ENCODE results near the gene PSAT1. TPM values are rescaled to one million over a fixed set of nuclear protein-coding genes. Genes with fewer than 3 reads are reported as not detected.
"Not testable (repeated sequence)": the region's sequence is repeated elsewhere in the genome, so short reads cannot be mapped to it uniquely, and the experiment has no call there.

Gene PSAT1
- total and polyA plus RNA-seq, 3 donors from 2014 or later = 29.6 to 44.8 (median 39.9) TPM

DNA sequence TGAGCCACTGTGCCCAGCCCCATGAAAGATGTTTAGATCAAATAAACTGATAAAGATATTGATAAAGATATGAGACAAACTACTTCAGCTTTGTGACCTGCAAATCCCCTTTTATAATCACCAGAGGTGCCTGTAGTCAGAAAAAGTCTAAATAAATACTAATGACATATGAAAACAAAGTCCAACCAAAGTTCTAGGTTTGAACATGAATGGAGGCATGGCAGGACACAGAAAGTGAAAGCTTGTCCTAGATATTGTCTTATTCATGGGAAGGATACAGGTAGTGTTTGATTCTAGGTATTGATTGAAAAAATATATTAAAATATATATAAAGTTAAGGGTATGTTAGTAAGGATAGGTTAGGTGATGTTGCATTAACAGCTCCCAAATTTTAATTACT, 24.6 kb upstream of the PSAT1 start:
- Histone ChIP-seq H3K4me1 (no peaks in the 10 kb centered on the region), H3K27ac (no peak overlapping the region), H3K9me3 (no peaks in the 10 kb centered on the region), H3K36me3 (ENCODE audit: low read depth, missing control alignments) (no peaks in the 10 kb centered on the region), H3K27me3 (no peaks in the 10 kb centered on the region), H3K4me3 (no peak overlapping the region)
- no peak for TF ChIP-seq POLR2A (IDR thresholded peaks at IDR 0.05)
- TF ChIP-seq, protein P1, sequence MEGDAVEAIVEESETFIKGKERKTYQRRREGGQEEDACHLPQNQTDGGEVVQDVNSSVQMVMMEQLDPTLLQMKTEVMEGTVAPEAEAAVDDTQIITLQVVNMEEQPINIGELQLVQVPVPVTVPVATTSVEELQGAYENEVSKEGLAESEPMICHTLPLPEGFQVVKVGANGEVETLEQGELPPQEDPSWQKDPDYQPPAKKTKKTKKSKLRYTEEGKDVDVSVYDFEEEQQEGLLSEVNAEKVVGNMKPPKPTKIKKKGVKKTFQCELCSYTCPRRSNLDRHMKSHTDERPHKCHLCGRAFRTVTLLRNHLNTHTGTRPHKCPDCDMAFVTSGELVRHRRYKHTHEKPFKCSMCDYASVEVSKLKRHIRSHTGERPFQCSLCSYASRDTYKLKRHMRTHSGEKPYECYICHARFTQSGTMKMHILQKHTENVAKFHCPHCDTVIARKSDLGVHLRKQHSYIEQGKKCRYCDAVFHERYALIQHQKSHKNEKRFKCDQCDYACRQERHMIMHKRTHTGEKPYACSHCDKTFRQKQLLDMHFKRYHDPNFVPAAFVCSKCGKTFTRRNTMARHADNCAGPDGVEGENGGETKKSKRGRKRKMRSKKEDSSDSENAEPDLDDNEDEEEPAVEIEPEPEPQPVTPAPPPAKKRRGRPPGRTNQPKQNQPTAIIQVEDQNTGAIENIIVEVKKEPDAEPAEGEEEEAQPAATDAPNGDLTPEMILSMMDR (IDR thresholded peaks at IDR 0.05) = no peak
- intact Hi-C loops (cut with DNase I; ENCODE audit: low total_unique reads) = no loop called here
- no peak for DNase-seq

DNA sequence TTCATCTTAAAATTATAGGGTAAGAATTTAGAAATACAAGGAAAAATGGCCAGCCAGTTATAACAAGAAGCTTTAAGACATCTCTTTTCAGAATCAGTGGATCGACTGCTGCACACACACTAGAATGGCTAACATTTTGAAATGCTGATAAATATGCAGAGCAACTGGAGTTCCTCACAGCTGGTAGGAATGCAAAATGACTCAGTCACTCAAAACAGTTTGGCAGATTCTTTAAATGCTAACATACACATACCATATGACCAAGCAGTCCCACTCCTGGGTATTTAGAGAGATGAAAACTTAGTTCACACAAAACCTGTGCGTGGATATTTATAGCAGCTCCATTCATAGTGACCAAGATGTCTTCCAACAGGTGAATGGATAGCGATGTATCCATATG, 23.2 kb upstream of the PSAT1 start:
- TF ChIP-seq, protein P1 (IDR thresholded peaks at IDR 0.05) = no peak
- TF ChIP-seq POLR2A (IDR thresholded peaks at IDR 0.05) = no peak
- Histone ChIP-seq H3K27me3 (no peaks in the 10 kb centered on the region), H3K4me1 (no peaks in the 10 kb centered on the region), H3K36me3 (ENCODE audit: low read depth, missing control alignments) (no peaks in the 10 kb centered on the region), H3K4me3 (no peak overlapping the region), H3K27ac (no peak overlapping the region), H3K9me3 (no peaks in the 10 kb centered on the region)
- WGBS, 2 donors = 78 to 82% methylated on average over 3 of the region's 3 CpGs
- intact Hi-C loops (cut with DNase I; ENCODE audit: low total_unique reads) = no loop called here
- DNase-seq = no peak

GRCh38 chr9:78278177-78278777, 18.6 kb upstream of the PSAT1 start:
- no peak for DNase-seq
- Histone ChIP-seq H3K4me3 (no peak overlapping the region), H3K27ac (no peak overlapping the region), H3K9me3 (no peaks in the 10 kb centered on the region), H3K4me1 (peaks cover 6% of the 10 kb centered on the region), H3K36me3 (ENCODE audit: low read depth, missing control alignments) (no peaks in the 10 kb centered on the region), H3K27me3 (no peaks in the 10 kb centered on the region)
- no peak for TF ChIP-seq POLR2A (IDR thresholded peaks at IDR 0.05)
- TF ChIP-seq, protein P1 (IDR thresholded peaks at IDR 0.05) = no peak
- WGBS, 2 donors = 63 to 73% methylated on average over 5 of the region's 5 CpGs
- intact Hi-C loops (cut with DNase I; ENCODE audit: low total_unique reads) = no loop called here

GRCh38 chr9:78278801-78279200, 18.1 kb upstream of the PSAT1 start:
- no peak overlapping the region for H3K27ac ChIP-seq
- no peak for DNase-seq
- intact Hi-C loops (cut with DNase I; ENCODE audit: low total_unique reads) = no loop called here
- no peaks in the 10 kb centered on the region for H3K9me3 ChIP-seq
- WGBS, 2 donors = 52 to 70% methylated on average over 1 of the region's 1 CpG
- H3K27me3 ChIP-seq = no peaks in the 10 kb centered on the region
- H3K36me3 ChIP-seq (ENCODE audit: low read depth, missing control alignments) = no peaks in the 10 kb centered on the region
- H3K4me3 ChIP-seq = no peak overlapping the region
- H3K4me1 ChIP-seq = peaks cover 6% of the 10 kb centered on the region
- TF ChIP-seq, protein P1 (IDR thresholded peaks at IDR 0.05) = no peak

GRCh38 chr9:78280982-78281668, 15.8 kb upstream of the PSAT1 start:
- Histone ChIP-seq H3K4me1 (peaks cover 6% of the 10 kb centered on the region), H3K9me3 (no peaks in the 10 kb centered on the region), H3K4me3 (no peak overlapping the region), H3K36me3 (ENCODE audit: low read depth, missing control alignments) (no peaks in the 10 kb centered on the region), H3K27ac (no peak overlapping the region), H3K27me3 (no peaks in the 10 kb centered on the region)
- peak; percentile 77 for DNase-seq
- TF ChIP-seq, protein P1 (IDR thresholded peaks at IDR 0.05) = no peak
- no peak for TF ChIP-seq POLR2A (IDR thresholded peaks at IDR 0.05)
- intact Hi-C loops (cut with DNase I; ENCODE audit: low total_unique reads) = no loop called here
- WGBS, 2 donors = 42 to 55% methylated on average over 3 of the region's 3 CpGs

GRCh38 chr9:78284181-78284580, 12.7 kb upstream of the PSAT1 start:
- H3K9me3 ChIP-seq; H3K4me1 ChIP-seq; H3K27me3 ChIP-seq; H3K4me3 ChIP-seq; H3K27ac ChIP-seq; intact Hi-C loops (cut with DNase I; ENCODE audit: low total_unique reads); DNase-seq; H3K36me3 ChIP-seq (ENCODE audit: low read depth, missing control alignments): not testable (repeated sequence)
- WGBS, 2 donors = 85 to 86% methylated on average over 4 of the region's 4 CpGs

Data from testis (tissue), 3 donors.